Measurements from ENCODE around the gene B9D1.

B9D1 gene

GRCh38 chr17:19388791-19389785 lies 26.6 kb upstream of the B9D1 start:
- no peak for DNase-seq (ENCODE audit: low spot score)

DNA sequence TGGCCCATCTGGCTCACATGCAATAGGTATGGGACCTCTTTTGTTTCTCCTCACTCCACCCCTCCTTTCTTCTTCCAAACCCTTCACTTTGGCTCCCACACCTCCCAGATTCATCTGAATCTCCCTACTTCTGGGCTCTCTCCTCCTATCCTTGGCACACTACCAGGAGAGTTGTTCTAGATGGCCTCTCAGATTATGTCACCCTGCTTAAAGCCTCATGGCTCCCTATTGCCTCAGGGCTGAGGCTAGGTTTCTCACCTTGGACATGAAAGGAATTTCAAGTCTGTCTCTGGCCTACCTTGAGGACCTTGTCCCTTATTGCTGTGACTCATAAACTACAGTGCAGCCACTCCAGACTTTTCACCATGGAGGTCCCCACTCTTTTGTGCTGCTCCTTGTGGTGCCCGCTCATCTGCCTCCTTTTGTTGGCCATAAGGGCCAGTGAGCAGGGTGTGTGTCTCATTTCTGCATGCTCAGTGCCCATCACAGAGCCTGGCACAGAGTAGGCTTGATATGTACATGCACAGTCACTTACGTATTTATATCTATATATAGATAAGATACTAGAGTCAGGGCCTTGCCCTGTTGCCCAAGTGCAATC lies 25.5 kb upstream of the B9D1 start:
- no peak for DNase-seq (ENCODE audit: low spot score)

DNA sequence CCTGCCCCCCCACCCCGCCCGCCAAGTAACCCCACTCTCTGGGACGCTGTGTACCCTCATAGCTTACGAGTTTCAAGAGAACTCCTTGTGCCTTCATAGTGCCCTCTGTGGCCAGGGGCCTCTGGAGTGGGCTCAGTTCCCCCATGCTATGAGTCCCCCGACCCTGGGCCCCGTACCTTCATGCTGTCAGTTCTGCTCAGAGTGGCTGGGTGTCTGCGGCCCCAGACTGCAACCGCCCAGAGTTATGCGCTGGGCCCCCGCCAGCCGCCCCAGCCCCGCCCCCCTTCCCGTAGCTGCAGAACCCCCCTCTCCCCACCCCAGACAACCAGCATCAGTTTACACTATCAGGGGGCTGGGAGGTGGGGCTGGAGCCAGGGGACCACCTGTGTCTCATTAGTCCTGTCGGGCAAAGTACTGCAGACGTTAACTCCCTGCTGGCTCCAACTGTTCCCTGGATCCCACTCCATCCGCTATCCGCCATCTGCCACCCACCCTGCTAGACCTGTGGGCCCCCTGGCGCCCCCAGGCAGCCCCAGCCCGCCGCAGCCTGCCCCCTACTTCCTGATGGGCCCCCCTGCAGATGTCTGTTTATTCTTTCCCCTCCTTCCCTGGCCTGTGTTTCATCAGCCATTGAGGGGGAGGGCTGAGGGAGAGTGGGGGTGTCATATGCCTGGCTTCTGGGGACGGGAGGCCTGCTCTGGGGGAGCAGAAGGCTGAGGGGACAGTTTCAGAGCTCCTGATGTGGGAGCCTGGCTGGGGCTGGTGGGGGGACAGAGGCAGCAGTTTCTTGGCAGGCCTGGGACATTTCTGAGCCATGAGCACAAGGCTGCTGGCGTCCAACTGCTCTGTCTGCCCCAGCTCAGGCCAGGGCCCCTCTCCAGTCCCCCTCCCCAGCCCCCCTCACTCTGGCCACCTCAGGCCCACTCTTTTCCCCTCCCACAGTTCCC lies 24.7 kb upstream of the B9D1 start, which contains the start of gene MFAP4:
Gene MFAP4, minus strand, starts transcription at position 217 of the 947 bp plus-strand sequence. Its CDS starts 35 bp downstream, at position 182.
- peak; percentile 66 for DNase-seq (ENCODE audit: low spot score)

GRCh38 chr17:19386051-19386929 lies 23.8 kb upstream of the B9D1 start:
- no peak for DNase-seq (ENCODE audit: low spot score)

DNA sequence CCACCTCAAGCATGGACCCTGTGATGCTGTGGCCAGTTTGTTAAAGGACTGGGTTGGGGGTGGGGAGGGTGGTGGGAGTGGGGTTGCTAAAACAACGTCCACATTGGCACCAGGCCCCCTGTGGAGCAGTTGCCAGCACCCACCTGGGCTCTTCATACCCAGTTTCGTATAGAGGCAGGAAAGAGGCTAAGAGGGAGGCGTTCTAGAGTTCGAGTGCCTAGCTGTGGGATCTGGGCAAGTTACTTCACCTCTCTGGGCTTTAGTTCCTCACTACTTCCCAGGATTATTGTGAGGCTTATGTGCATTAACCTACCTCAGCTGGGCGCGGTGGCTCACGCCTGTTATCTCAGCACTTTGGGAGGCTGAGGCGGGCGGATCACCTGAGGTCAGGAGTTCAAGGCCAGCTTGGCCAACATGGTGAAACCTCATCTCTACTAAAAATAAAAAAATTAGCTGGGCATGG lies 23.0 kb upstream of the B9D1 start:
- no peak for DNase-seq (ENCODE audit: low spot score)

DNA sequence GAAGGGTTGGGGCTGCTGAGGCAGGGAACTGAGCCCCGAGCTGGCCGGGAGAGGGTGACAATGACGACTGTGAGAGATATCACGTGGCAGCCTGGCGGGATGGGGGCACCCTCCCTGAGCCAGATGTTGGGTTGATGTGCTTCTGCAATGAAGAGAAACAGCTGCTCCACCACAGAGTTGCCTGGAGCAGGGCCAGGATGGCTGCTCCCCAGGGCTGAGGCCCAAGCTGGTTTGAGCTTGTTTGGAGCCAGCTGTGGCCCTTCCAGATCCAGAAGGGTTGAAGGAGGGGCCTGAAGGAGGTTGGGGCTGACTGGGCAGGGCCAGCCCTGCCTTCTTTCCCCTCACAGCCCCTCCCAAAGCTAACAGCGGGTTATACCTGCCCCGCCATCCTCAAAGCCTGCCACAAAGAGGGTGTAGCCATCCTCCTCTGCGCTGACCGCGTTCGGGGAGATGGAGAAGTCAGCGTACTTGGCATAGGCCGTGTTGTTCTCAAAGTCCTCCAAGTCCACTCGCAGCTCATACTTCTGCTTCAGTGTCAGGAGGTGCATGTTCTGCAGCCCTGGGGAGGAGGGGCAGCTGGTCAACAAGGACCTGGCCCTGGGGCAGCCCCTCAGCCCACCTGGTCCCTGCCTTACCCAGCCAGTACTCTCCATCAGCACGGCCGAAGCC lies 22.3 kb upstream of the B9D1 start:
- peak; percentile 94 for DNase-seq (ENCODE audit: low spot score)

GRCh38 chr17:19383681-19384470 lies 21.4 kb upstream of the B9D1 start:
- DNase-seq (ENCODE audit: low spot score), result no peak

DNA sequence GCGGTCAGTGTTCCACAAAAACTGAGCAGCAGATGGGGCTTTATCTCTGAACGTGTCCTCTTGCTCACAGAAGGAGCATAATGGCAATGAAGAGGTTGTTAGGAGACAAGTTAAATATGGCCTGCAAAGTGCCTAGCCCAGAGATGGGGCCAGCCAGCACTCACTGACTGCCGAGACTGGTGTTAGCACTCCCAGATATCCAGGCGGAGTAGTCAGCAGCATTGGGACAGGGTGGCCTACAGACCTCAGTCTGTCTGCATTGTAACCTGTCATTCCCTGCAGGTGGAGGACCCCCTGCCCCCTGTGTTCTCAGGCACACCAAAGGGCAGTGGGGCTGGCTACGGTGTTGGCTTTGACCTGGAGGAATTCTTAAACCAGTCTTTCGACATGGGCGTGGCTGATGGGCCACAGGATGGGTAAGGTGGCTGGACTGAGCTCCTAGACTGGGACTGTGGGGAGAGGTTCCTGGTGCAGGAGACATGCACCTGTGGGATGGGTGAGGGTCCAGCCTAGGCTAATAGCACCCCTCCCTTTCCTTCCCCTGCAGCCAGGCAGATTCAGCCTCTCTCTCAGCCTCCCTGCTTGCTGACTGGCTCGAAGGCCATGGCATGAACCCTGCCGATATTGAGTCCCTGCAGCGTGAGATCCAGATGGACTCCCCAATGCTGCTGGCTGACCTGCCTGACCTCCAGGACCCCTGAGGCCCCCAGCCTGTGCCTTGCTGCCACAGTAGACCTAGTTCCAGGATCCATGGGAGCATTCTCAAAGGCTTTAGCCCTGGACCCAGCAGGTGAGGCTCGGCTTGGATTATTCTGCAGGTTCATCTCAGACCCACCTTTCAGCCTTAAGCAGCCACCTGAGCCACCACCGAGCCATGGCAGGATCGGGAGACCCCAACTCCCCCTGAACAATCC lies 20.3 kb upstream of the B9D1 start:
- no peak for DNase-seq (ENCODE audit: low spot score)

- DNase-seq (ENCODE audit: low spot score), result no peak
Observed at GRCh38 chr17:19381741-19382444, 19.4 kb upstream of the B9D1 start.

- DNase-seq (ENCODE audit: low spot score), result no peak
Observed at GRCh38 chr17:19381361-19381740, 18.8 kb upstream of the B9D1 start.

DNA sequence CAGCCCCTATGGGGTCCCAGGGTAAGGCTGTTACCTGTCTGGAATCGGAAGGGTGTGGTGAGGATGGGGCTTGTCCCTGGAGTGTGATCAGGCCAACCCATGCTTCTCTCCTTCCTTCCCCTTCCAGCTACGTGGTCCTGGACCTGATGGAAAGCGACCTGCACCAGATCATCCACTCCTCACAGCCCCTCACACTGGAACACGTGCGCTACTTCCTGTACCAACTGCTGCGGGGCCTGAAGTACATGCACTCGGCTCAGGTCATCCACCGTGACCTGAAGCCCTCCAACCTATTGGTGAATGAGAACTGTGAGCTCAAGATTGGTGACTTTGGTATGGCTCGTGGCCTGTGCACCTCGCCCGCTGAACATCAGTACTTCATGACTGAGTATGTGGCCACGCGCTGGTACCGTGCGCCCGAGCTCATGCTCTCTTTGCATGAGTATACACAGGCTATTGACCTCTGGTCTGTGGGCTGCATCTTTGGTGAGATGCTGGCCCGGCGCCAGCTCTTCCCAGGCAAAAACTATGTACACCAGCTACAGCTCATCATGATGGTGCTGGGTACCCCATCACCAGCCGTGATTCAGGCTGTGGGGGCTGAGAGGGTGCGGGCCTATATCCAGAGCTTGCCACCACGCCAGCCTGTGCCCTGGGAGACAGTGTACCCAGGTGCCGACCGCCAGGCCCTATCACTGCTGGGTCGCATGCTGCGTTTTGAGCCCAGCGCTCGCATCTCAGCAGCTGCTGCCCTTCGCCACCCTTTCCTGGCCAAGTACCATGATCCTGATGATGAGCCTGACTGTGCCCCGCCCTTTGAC lies 18.2 kb upstream of the B9D1 start:
- no peak for DNase-seq (ENCODE audit: low spot score)

DNA sequence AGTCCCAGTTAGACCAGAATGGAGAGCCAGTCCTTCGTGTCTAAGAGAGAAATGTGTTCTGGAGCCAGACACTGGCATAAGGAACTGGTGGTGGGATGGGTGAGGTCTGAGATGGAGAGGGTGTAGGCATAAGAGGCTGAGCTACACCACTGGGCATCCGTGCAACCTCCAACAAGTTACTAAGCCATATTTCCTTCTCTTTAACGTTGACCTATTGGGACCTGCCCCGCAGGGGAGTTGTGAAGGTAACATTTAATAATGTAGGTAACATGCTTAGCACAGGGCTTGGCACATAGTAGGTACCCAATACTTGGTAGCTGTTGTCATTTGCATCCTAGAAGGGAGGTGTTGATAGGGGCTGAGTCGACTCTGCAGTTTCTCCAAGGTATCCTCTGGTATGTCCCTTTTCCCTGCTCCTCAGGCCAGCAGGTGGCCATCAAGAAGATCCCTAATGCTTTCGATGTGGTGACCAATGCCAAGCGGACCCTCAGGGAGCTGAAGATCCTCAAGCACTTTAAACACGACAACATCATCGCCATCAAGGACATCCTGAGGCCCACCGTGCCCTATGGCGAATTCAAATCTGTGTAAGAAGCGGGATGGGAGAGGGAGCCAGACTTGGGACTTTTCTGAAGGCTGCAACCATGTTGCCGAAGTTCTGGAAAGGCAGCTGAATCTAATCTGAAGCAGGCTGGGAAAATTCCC lies 17.0 kb upstream of the B9D1 start:
- DNase-seq (ENCODE audit: low spot score), result no peak

DNA sequence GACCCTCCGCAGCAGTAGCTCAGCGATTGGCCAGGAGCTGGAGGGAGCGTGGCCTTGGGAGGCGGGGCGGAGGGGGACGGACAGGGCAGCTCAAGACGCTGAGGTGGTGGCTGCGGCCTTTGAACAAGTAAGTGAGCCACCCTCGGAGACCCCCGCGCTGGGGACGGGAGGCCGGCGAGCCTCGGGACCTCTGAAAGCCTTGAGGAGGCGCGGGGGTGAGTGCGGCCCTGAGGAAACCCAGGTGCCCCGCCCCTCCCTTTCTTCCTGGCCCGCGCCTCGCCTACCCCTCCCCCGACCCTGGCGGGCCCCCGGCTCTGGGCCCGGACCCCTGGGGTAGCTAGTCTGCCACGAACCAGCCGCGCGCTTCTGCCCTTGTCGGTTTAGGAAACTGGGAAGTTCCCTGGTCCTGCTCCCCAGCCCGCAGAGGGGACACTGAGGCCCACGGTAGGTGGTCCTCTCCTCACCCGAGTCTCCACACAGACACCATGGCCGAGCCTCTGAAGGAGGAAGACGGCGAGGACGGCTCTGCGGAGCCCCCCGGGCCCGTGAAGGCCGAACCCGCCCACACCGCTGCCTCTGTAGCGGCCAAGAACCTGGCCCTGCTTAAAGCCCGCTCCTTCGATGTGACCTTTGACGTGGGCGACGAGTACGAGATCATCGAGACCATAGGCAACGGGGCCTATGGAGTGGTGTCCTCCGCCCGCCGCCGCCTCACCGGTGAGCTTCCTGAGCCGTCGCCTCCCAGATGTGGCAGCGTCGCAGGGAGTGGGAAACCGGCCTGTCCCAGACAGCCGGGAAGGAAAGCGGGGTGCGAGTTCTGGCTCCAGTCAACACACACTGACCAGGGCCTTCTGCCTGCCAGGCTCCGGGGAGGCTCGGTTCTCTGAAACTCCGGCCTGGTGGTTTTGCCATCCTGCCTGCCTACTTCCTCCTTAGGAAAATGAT lies 16.2 kb upstream of the B9D1 start, which contains the start of gene MAPK7:
Gene MAPK7, plus strand, starts transcription at position 83 of the 945 bp plus-strand sequence. Its CDS starts 403 bp downstream, at position 486.
- no peak for DNase-seq (ENCODE audit: low spot score)

DNA sequence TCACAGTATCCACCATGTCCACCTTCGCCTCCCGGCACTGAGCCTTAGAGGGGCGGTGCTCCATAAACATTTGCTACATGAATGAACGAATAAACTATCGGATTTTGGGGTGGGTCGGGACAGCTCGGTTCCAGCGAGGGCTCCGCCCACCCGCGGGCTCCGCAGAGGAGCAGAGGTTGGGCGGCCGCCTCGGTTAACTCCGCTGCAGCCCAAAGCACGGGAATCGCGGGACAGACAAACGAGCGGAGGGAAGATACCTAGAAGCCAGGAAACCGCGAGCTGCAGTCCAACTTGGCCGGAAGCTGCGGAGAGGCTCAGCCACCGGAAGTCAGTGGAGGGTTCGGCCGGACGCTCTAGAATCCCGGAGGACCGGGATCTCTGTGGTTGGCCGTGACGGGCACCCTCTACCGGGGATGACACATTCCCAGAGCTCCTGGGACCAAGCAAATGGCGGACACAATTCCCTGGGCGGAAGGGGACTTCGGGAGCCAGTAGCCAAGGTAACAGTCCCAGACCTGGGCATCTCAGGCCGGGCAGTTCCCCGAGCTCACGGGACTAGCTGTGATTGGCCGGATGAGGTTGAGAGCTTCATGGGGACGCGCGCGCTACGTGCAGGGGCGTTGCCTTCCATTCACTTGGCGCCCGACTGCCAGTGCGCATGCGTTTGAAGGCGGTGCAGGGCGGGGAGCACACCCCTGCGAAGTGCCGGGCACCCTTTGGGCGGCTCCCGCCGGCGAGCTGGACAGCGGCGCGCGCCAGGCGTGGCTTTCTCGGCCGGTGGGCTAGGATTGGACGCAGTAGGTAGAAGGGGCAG lies 15.3 kb upstream of the B9D1 start:
- peak; percentile 99 for DNase-seq (ENCODE audit: low spot score)
